K562 (cell line): ENCODE results near the gene SLC28A1. TPM values are rescaled to one million over a fixed set of nuclear protein-coding genes. Genes with fewer than 3 reads are reported as not detected.

Experiments
- polyA plus RNA-seq, 8 experiments: library from polyadenylated mRNA; depleted of rRNA in 4 of 8; stranded (reverse) in 5 of 8; unstranded in 3 of 8; fragments of >200 nt; fragmentation: Nextera tagmentation in 2 of 8; fragmentation: Illumina TruSeq in 1 of 8; extraction: Ambion mirVana in 2 of 8; extraction: Trizol in 1 of 8; gene quantifications; 2 replicates each; pipeline versions ENCODE4 v1.2.1 to v1.2.3, GENCODE V29; 2011 to 2014; ENCODE audit warnings: inconsistent platforms in 1 of 8, missing spikeins in 1 of 8
- small RNA-seq: library from RNA; depleted of rRNA; stranded (forward); fragments of <200 nt; gene quantifications from one replicate; pipeline ENCODE3, GENCODE V24; 2014
- total RNA-seq, 7 experiments: library from RNA; depleted of rRNA in 6 of 7; stranded (reverse); fragments of >200 nt in 6 of 7; fragmentation: Illumina TruSeq in 2 of 7; extraction: Trizol in 2 of 7; gene quantifications; 2 replicates each; pipeline versions ENCODE4 v1.2.1 to v1.2.3, GENCODE V29; 2011 to 2021; ENCODE audit warnings: low replicate concordance in 1 of 7

Gene SLC28A1
- total and polyA plus RNA-seq, 9 of the 15 experiments (the other 6 are each of a cell fraction or from before 2014, with no cell fraction given), result 0.04 TPM; not detected in 8

Small RNA genes within 50 kb of the gene (small RNA-seq; reads per million reads assigned to genes)
- gene RF00402 (not detected), gene RNU6-339P (not detected), gene RNU6-796P (not detected)

Other genes starting within 250 kb of the SLC28A1 start
- 20.7 and 21.7 TPM in 2 replicates for gene WDR73, start 230.4 kb upstream of the SLC28A1 start, total RNA-seq (2014; rRNA removed)
- gene WDR73, start 230.4 kb upstream of the SLC28A1 start, total RNA-seq (2014; rRNA removed; fragmentation: Illumina TruSeq; extraction: Trizol), result 24.3 and 24.4 TPM in 2 replicates
- gene WDR73, start 230.4 kb upstream of the SLC28A1 start, total RNA-seq (2015; rRNA removed; fragmentation: Illumina TruSeq; extraction: Trizol), result 18.6 and 19.8 TPM in 2 replicates
- 21.7 and 22.8 TPM in 2 replicates for gene WDR73, start 230.4 kb upstream of the SLC28A1 start, total RNA-seq (2021)
- 20.1 and 24.3 TPM in 2 replicates for gene WDR73, start 230.4 kb upstream of the SLC28A1 start, polyA plus RNA-seq (2011; rRNA removed)
- 21.9 and 25.4 TPM in 2 replicates for gene WDR73, start 230.4 kb upstream of the SLC28A1 start, polyA plus RNA-seq (2014; fragmentation: Illumina TruSeq; extraction: Trizol)
- gene WDR73, start 230.4 kb upstream of the SLC28A1 start, polyA plus RNA-seq (2014; fragmentation: Nextera tagmentation; extraction: Ambion mirVana), result 10 to 100 TPM in 1 of 2 experiments, 1 to 10 TPM in 1; 9.2 to 11.5 TPM
- 23.9 and 30.7 TPM in 2 replicates for gene WDR73, start 230.4 kb upstream of the SLC28A1 start, polyA plus RNA-seq (2014; rRNA removed)
- gene NMB, start 226.5 kb upstream of the SLC28A1 start, total RNA-seq (2014; rRNA removed), result 0.53 TPM in 1 of 2 replicates, not detected in the other
- not detected in 2 replicates for gene NMB, start 226.5 kb upstream of the SLC28A1 start, total RNA-seq (2014; rRNA removed; fragmentation: Illumina TruSeq; extraction: Trizol)
- gene NMB, start 226.5 kb upstream of the SLC28A1 start, total RNA-seq (2015; rRNA removed; fragmentation: Illumina TruSeq; extraction: Trizol), result not detected in 2 replicates
- 0.16 and 0.25 TPM in 2 replicates for gene NMB, start 226.5 kb upstream of the SLC28A1 start, total RNA-seq (2021)
- gene NMB, start 226.5 kb upstream of the SLC28A1 start, polyA plus RNA-seq (2011; rRNA removed), result 0.07 and 0.22 TPM in 2 replicates
- not detected in 2 replicates for gene NMB, start 226.5 kb upstream of the SLC28A1 start, polyA plus RNA-seq (2014; fragmentation: Illumina TruSeq; extraction: Trizol)
- gene NMB, start 226.5 kb upstream of the SLC28A1 start, polyA plus RNA-seq (2014; fragmentation: Nextera tagmentation; extraction: Ambion mirVana), result under 1 TPM; 0.06 to 0.11 TPM
- gene NMB, start 226.5 kb upstream of the SLC28A1 start, polyA plus RNA-seq (2014; rRNA removed), result not detected in 2 replicates
- 170 and 198 TPM in 2 replicates for gene SEC11A, start 168.5 kb upstream of the SLC28A1 start, total RNA-seq (2014; rRNA removed)
- 270 and 314 TPM in 2 replicates for gene SEC11A, start 168.5 kb upstream of the SLC28A1 start, total RNA-seq (2014; rRNA removed; fragmentation: Illumina TruSeq; extraction: Trizol)
- 204 and 217 TPM in 2 replicates for gene SEC11A, start 168.5 kb upstream of the SLC28A1 start, total RNA-seq (2015; rRNA removed; fragmentation: Illumina TruSeq; extraction: Trizol)
- gene SEC11A, start 168.5 kb upstream of the SLC28A1 start, total RNA-seq (2021), result 175 and 183 TPM in 2 replicates
- 166 and 238 TPM in 2 replicates for gene SEC11A, start 168.5 kb upstream of the SLC28A1 start, polyA plus RNA-seq (2011; rRNA removed)
- gene SEC11A, start 168.5 kb upstream of the SLC28A1 start, polyA plus RNA-seq (2014; fragmentation: Illumina TruSeq; extraction: Trizol), result 240 and 254 TPM in 2 replicates
- gene SEC11A, start 168.5 kb upstream of the SLC28A1 start, polyA plus RNA-seq (2014; fragmentation: Nextera tagmentation; extraction: Ambion mirVana), result 100 to 1,000 TPM; 206 to 229 TPM
- gene SEC11A, start 168.5 kb upstream of the SLC28A1 start, polyA plus RNA-seq (2014; rRNA removed), result 301 and 310 TPM in 2 replicates
- 5.9 and 9.1 TPM in 2 replicates for gene ZNF592, start 136.1 kb upstream of the SLC28A1 start, total RNA-seq (2014; rRNA removed)
- 6.3 and 6.6 TPM in 2 replicates for gene ZNF592, start 136.1 kb upstream of the SLC28A1 start, total RNA-seq (2014; rRNA removed; fragmentation: Illumina TruSeq; extraction: Trizol)
- 9.1 and 9.2 TPM in 2 replicates for gene ZNF592, start 136.1 kb upstream of the SLC28A1 start, total RNA-seq (2015; rRNA removed; fragmentation: Illumina TruSeq; extraction: Trizol)
- gene ZNF592, start 136.1 kb upstream of the SLC28A1 start, total RNA-seq (2021), result 22.0 and 23.8 TPM in 2 replicates
- 7.4 and 10.4 TPM in 2 replicates for gene ZNF592, start 136.1 kb upstream of the SLC28A1 start, polyA plus RNA-seq (2011; rRNA removed)
- gene ZNF592, start 136.1 kb upstream of the SLC28A1 start, polyA plus RNA-seq (2014; fragmentation: Illumina TruSeq; extraction: Trizol), result 18.5 and 18.8 TPM in 2 replicates
- gene ZNF592, start 136.1 kb upstream of the SLC28A1 start, polyA plus RNA-seq (2014; fragmentation: Nextera tagmentation; extraction: Ambion mirVana), result 1 to 10 TPM in 1 of 2 experiments, under 1 TPM in 1; 0.88 to 1.7 TPM
- 11.6 TPM in 2 replicates for gene ZNF592, start 136.1 kb upstream of the SLC28A1 start, polyA plus RNA-seq (2014; rRNA removed)
- 0.05 and 0.08 TPM in 2 replicates for gene ALPK3, start 67.3 kb upstream of the SLC28A1 start, total RNA-seq (2014; rRNA removed)
- gene ALPK3, start 67.3 kb upstream of the SLC28A1 start, total RNA-seq (2014; rRNA removed; fragmentation: Illumina TruSeq; extraction: Trizol), result 0.03 and 0.07 TPM in 2 replicates
- 0.07 and 0.15 TPM in 2 replicates for gene ALPK3, start 67.3 kb upstream of the SLC28A1 start, total RNA-seq (2015; rRNA removed; fragmentation: Illumina TruSeq; extraction: Trizol)
- gene ALPK3, start 67.3 kb upstream of the SLC28A1 start, total RNA-seq (2021), result 0.07 and 0.13 TPM in 2 replicates
- 0.07 and 0.20 TPM in 2 replicates for gene ALPK3, start 67.3 kb upstream of the SLC28A1 start, polyA plus RNA-seq (2011; rRNA removed)
- 0.04 and 0.08 TPM in 2 replicates for gene ALPK3, start 67.3 kb upstream of the SLC28A1 start, polyA plus RNA-seq (2014; fragmentation: Illumina TruSeq; extraction: Trizol)
- gene ALPK3, start 67.3 kb upstream of the SLC28A1 start, polyA plus RNA-seq (2014; fragmentation: Nextera tagmentation; extraction: Ambion mirVana), result not detected
- 0.09 and 1.0 TPM in 2 replicates for gene ALPK3, start 67.3 kb upstream of the SLC28A1 start, polyA plus RNA-seq (2014; rRNA removed)
- gene PDE8A, start 97.2 kb downstream of the SLC28A1 start, total RNA-seq (2014; rRNA removed), result 16.8 and 17.6 TPM in 2 replicates
- gene PDE8A, start 97.2 kb downstream of the SLC28A1 start, total RNA-seq (2014; rRNA removed; fragmentation: Illumina TruSeq; extraction: Trizol), result 20.5 and 25.5 TPM in 2 replicates
- 19.8 and 22.3 TPM in 2 replicates for gene PDE8A, start 97.2 kb downstream of the SLC28A1 start, total RNA-seq (2015; rRNA removed; fragmentation: Illumina TruSeq; extraction: Trizol)
- 19.8 and 20.9 TPM in 2 replicates for gene PDE8A, start 97.2 kb downstream of the SLC28A1 start, total RNA-seq (2021)
- gene PDE8A, start 97.2 kb downstream of the SLC28A1 start, polyA plus RNA-seq (2011; rRNA removed), result 37.1 and 40.3 TPM in 2 replicates
- gene PDE8A, start 97.2 kb downstream of the SLC28A1 start, polyA plus RNA-seq (2014; fragmentation: Illumina TruSeq; extraction: Trizol), result 23.7 and 26.4 TPM in 2 replicates
- gene PDE8A, start 97.2 kb downstream of the SLC28A1 start, polyA plus RNA-seq (2014; fragmentation: Nextera tagmentation; extraction: Ambion mirVana), result 1 to 10 TPM; 5.9 to 7.9 TPM
- gene PDE8A, start 97.2 kb downstream of the SLC28A1 start, polyA plus RNA-seq (2014; rRNA removed), result 21.0 and 24.4 TPM in 2 replicates